GM12878 (cell line): ENCODE results near the gene GBX1.

ENCODE experiments used
- CHD1 ChIP-seq: IDR thresholded peaks from 2 replicates; pipeline ENCODE4 v1.6.1; 2012; ENCODE audit warnings: low read depth, low read length, improper control_type of control experiment
- PML ChIP-seq: IDR thresholded peaks from 2 replicates; pipeline ENCODE4 v1.6.1; 2012; ENCODE audit warnings: low read length, inconsistent platforms

- TF ChIP-seq PML (no peak), CHD1 (no peak)
These were observed 13.5 kb upstream of the GBX1 start for GRCh38 chr7:151181011-151181431.
